B cell (primary cell): ENCODE measurements around the gene CNR1. TPM values are rescaled to one million over a fixed set of nuclear protein-coding genes. Genes with fewer than 3 reads are reported as not detected.

Experiments
- ATAC-seq: fragments of 200-7000 bp; cut with Tn5 transposase; one replicate; pipeline ENCODE4 v1.10.0; 2021; ENCODE audit warnings: low read depth, mild to moderate bottlenecking, moderate number of reproducible peaks, moderate library complexity
- CTCF ChIA-PET: fragments of 350-600 bp; sonication (Branson Sonifier 250); formaldehyde crosslinking; loops from one replicate; lab custom pipeline; 2021; ENCODE audit warnings: antibody characterized with exemption, inconsistent platforms; lab: Charles Lee
- POLR2A ChIA-PET: fragments of 350-600 bp; sonication (Branson Sonifier 250); formaldehyde crosslinking; loops from one replicate; lab custom pipeline; 2021; ENCODE audit warnings: antibody characterized with exemption; lab: Charles Lee
- DNase-seq: peaks from one replicate; pipeline ENCODE4 v3.0.0; 2013
- H2AFZ ChIP-seq: 2 replicates; pipeline ENCODE4 v1.6.1; 2012; ENCODE audit warnings: mild to moderate bottlenecking, low read depth, low read length; ENCODE audit not compliant: insufficient read depth, poor library complexity, severe bottlenecking
- H3K27ac ChIP-seq, 2 donors: 1 replicate in 1 of 2; 2 replicates in 1 of 2; pipeline ENCODE4 v1.5.1; 2012 to 2013; ENCODE audit warnings: low read length in 2 of 2, mild to moderate bottlenecking in 2 of 2, moderate library complexity in 1 of 2
- H3K27me3 ChIP-seq, 4 experiments: fragments of 200-600 bp in 1 of 4; sonication (generic) in 1 of 4; replicated peaks in 1 of 4; 1 replicate in 2 of 4; 2 replicates in 2 of 4; pipeline versions ENCODE4 v1.6.1 to v1.7.0; 2013 to 2016; ENCODE audit warnings: low read length in 3 of 4, mild to moderate bottlenecking in 2 of 4, mixed read lengths in 1 of 4, moderate library complexity in 1 of 4; ENCODE audit not compliant: insufficient read depth in 4 of 4, control insufficient read depth in 3 of 4; ENCODE audit errors: control extremely low read depth in 1 of 4
- H3K36me3 ChIP-seq, 2 experiments: replicated peaks in 1 of 2; 1 replicate in 1 of 2; 2 replicates in 1 of 2; pipeline versions ENCODE4 v1.6.1 to v1.7.1; 2013; ENCODE audit warnings: low read length in 1 of 2; ENCODE audit not compliant: insufficient read depth in 2 of 2, control insufficient read depth in 1 of 2; ENCODE audit errors: control extremely low read depth in 1 of 2, extremely low read depth in 1 of 2
- H3K4me1 ChIP-seq, 2 donors: fragments of 200-600 bp in 1 of 2; sonication (generic) in 1 of 2; 1 replicate in 1 of 2; 2 replicates in 1 of 2; pipeline versions ENCODE4 v1.5.1 to v1.6.1; 2013 to 2017; ENCODE audit warnings: low read length in 2 of 2; ENCODE audit not compliant: control insufficient read depth in 2 of 2, insufficient read depth in 2 of 2
- H3K4me2 ChIP-seq: replicated peaks from 2 replicates; pipeline ENCODE3; 2012; ENCODE audit warnings: mild to moderate bottlenecking, low read depth, low read length; ENCODE audit not compliant: poor library complexity, severe bottlenecking
- H3K4me3 ChIP-seq, 5 experiments: fragments of 200-600 bp in 1 of 5; sonication (generic) in 1 of 5; 1 replicate in 3 of 5; 2 replicates in 2 of 5; pipeline versions ENCODE4 v1.5.1 to v1.7.0; 2011 to 2016; ENCODE audit warnings: low read length in 4 of 5, mild to moderate bottlenecking in 4 of 5, low read depth in 2 of 5, control low read depth in 1 of 5, moderate library complexity in 1 of 5; ENCODE audit not compliant: insufficient read depth in 1 of 5; ENCODE audit errors: control extremely low read depth in 1 of 5, extremely low read depth in 1 of 5
- H3K79me2 ChIP-seq: fragments of 200-600 bp; sonication (generic); one replicate; pipeline ENCODE4 v1.6.0; 2016; ENCODE audit warnings: low read length; ENCODE audit not compliant: control insufficient read depth, insufficient read depth
- H3K9ac ChIP-seq: fragments of 200-600 bp; sonication (generic); 2 replicates; pipeline ENCODE4 v1.6.1; 2017; ENCODE audit warnings: mild to moderate bottlenecking, low read length, moderate library complexity
- H3K9me3 ChIP-seq, 3 donors: one replicate each; pipeline versions ENCODE4 v1.6.1 to v1.7.1; 2013; ENCODE audit warnings: low read length in 2 of 3; ENCODE audit not compliant: control insufficient read depth in 2 of 3, insufficient read depth in 1 of 3; ENCODE audit errors: control extremely low read depth in 1 of 3
- H4K20me1 ChIP-seq: 2 replicates; pipeline ENCODE4 v1.6.0; 2012; ENCODE audit warnings: mild to moderate bottlenecking, low read length; ENCODE audit not compliant: insufficient read depth, control insufficient read depth, poor library complexity, severe bottlenecking
- H3K27ac Mint-ChIP-seq: one replicate; pipeline ENCODE4 v1.8.0; 2021; ENCODE audit warnings: mixed read lengths
- H3K27me3 Mint-ChIP-seq: one replicate; pipeline ENCODE4 v1.8.0; 2021; ENCODE audit warnings: mixed read lengths
- H3K4me1 Mint-ChIP-seq: one replicate; pipeline ENCODE4 v1.8.0; 2021; ENCODE audit warnings: mixed read lengths
- H3K4me3 Mint-ChIP-seq: one replicate; pipeline ENCODE4 v1.8.0; 2021; ENCODE audit warnings: mixed read lengths
- H3K9me3 Mint-ChIP-seq: one replicate; pipeline ENCODE4 v1.8.0; 2022; ENCODE audit warnings: mixed read lengths; ENCODE audit not compliant: insufficient read depth
- CTCF ChIP-seq: fragments of 200-600 bp; IDR thresholded peaks from one replicate; pipeline ENCODE4 v1.8.0; 2022; ENCODE audit warnings: antibody characterized with exemption, mild to moderate bottlenecking
- EZH2 ChIP-seq: IDR thresholded peaks from 2 replicates; pipeline ENCODE4 v1.6.1; 2012; ENCODE audit warnings: borderline replicate concordance, low read depth, mild to moderate bottlenecking, moderate library complexity, low read length; ENCODE audit not compliant: insufficient read depth, poor library complexity, severe bottlenecking
- WGBS: methylation state at CpG from one replicate; pipeline ENCODE4 v1.1.5; 2013; ENCODE audit warnings: missing lambda C conversion rate; ENCODE audit not compliant: insufficient coverage; 5-methylcytosine and 5-hydroxymethylcytosine counted together
- intact Hi-C: fragments of 100-400 bp; cut with micrococcal nuclease; formaldehyde crosslinking; loops from one replicate; pipeline ENCODE4 v1.10.0; 2022
- polyA plus RNA-seq: library from polyadenylated mRNA; depleted of rRNA; stranded (reverse); fragments of >200 nt; gene quantifications from 2 replicates; pipeline ENCODE4 v1.2.3, GENCODE V29; 2012
- total RNA-seq, 2 donors: library from RNA; stranded (reverse); fragments of 120-200 nt in 1 of 2; gene quantifications; 1 replicate in 1 of 2; 2 replicates in 1 of 2; pipeline versions ENCODE4 v1.2.3 to v1.2.4, GENCODE V29; 2013 to 2022

The CNR1 gene
- total and polyA plus RNA-seq, 2 donors (not counting 1 experiment from before 2014, with no cell fraction given): 8.9 to 28.9 TPM

- Mint-ChIP-seq H3K27me3 (peaks cover 7% of the 10 kb centered on the region), H3K27ac (peak overlapping the region; percentile 57), H3K4me1 (peaks cover 20% of the 10 kb centered on the region), H3K9me3 (no peaks in the 10 kb centered on the region), H3K4me3 (peak overlapping the region; percentile 5)
- H3K4me2 ChIP-seq: peak overlapping the region; percentile 41
- H3K27me3 ChIP-seq: peaks cover 0 to 2% (median 0%) of the 10 kb centered on the region in 4 experiments
- ATAC-seq: peak; percentile 60
- peak overlapping the region in 1 of 2 donors; percentile 65 for H3K27ac ChIP-seq
- no peaks in the 10 kb centered on the region for H3K36me3 ChIP-seq
- H2AFZ ChIP-seq: peak overlapping the region; percentile 20
- no peak overlapping the region for H3K4me3 ChIP-seq
- peak; percentile 38 for DNase-seq
- no CpG with 5 or more reads among the region's 2 CpGs for WGBS
- POLR2A ChIA-PET: no interaction called here
- peaks cover 18 to 19% of the 10 kb centered on the region in 2 donors for H3K4me1 ChIP-seq
- intact Hi-C loops: loop anchor here (1.0 kb wide), 1 partner anchor 26 kb away; no protein-coding TSS in a partner anchor
- H3K9me3 ChIP-seq: no peaks in the 10 kb centered on the region
- TF ChIP-seq CTCF: no peak
- TF ChIP-seq EZH2: no peak
- no peak overlapping the region for H3K9ac ChIP-seq
- no peaks in the 10 kb centered on the region for H4K20me1 ChIP-seq
- no peaks in the 10 kb centered on the region for H3K79me2 ChIP-seq
- CTCF ChIA-PET: interaction anchor here (0.6 to 1.3 kb wide), 3 partner anchors 43 to 123 kb away, joined by 3 read pairs; no protein-coding TSS in a partner anchor
Measured at GRCh38 chr6:88114838-88115237, 51.3 kb downstream of the CNR1 start.

- no peak overlapping the region for H3K27ac ChIP-seq
- TF ChIP-seq EZH2 (no peak), CTCF (no peak)
- H2AFZ ChIP-seq: no peak overlapping the region
- ChIA-PET CTCF (no interaction called here), POLR2A (no interaction called here)
- no peaks in the 10 kb centered on the region for H3K9me3 ChIP-seq
- H3K4me1 ChIP-seq: peaks cover 18 to 19% of the 10 kb centered on the region in 2 donors
- no peaks in the 10 kb centered on the region for H3K9me3 Mint-ChIP-seq
- no peaks in the 10 kb centered on the region for H3K36me3 ChIP-seq
- peaks cover 20% of the 10 kb centered on the region for H3K4me1 Mint-ChIP-seq
- ATAC-seq (no peak), DNase-seq (no peak)
- peaks cover 7% of the 10 kb centered on the region for H3K27me3 Mint-ChIP-seq
- H3K4me2 ChIP-seq: no peak overlapping the region
- H3K4me3 ChIP-seq: no peak overlapping the region
- no peak overlapping the region for H3K4me3 Mint-ChIP-seq
- peaks cover 0 to 3% (median 1%) of the 10 kb centered on the region in 4 experiments for H3K27me3 ChIP-seq
- no peak overlapping the region for H3K27ac Mint-ChIP-seq
- H4K20me1 ChIP-seq: no peaks in the 10 kb centered on the region
- H3K9ac ChIP-seq: no peak overlapping the region
- WGBS: 90% methylated on average over 5 of the region's 5 CpGs
- no peaks in the 10 kb centered on the region for H3K79me2 ChIP-seq
- intact Hi-C loops: no loop called here
Measured at GRCh38 chr6:88111991-88112390, 54.2 kb downstream of the CNR1 start.
